SU-DHL-6 (cell line): ENCODE data around the gene ERP27.

Experiments used
- EZH2phosphoT487 ChIP-seq: fragments of 200-600 bp; sonication (generic), shearing (Covaris generic); conservative IDR thresholded peaks from 2 replicates; pipeline ENCODE4 v1.6.1; 2018; ENCODE audit warnings: mild to moderate bottlenecking, antibody characterized with exemption, low read length, moderate library complexity, mixed read lengths
- TF ChIP-seq, protein P1 (sequence below): fragments of 200-600 bp; sonication (generic); IDR thresholded peaks from one replicate; pipeline ENCODE4 v1.5.1; 2017; ENCODE audit warnings: antibody characterized with exemption, mild to moderate bottlenecking, low read length, moderate library complexity; ENCODE audit not compliant: insufficient read depth, poor library complexity, severe bottlenecking

DNA sequence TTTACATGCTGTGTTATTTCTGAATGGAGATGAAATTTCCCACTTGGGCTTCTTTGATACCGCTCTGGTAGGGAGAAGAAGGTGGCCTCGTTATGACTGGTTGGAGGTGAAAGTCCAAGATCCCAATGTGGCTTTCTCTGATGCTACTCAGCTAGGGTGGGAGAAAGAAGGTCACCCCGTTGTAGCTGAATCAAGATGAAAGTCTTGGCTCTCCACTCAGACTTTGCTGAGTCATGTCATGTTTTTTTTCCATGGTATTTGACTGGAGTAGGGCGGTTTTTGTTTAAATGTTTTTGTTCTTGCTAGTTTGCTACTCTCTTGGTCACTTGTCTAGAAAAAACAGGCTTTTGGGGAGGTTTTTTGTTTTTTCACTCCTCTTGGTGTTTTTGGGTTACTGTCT, 32.1 kb upstream of the ERP27 start:
- TF ChIP-seq, protein P1, sequence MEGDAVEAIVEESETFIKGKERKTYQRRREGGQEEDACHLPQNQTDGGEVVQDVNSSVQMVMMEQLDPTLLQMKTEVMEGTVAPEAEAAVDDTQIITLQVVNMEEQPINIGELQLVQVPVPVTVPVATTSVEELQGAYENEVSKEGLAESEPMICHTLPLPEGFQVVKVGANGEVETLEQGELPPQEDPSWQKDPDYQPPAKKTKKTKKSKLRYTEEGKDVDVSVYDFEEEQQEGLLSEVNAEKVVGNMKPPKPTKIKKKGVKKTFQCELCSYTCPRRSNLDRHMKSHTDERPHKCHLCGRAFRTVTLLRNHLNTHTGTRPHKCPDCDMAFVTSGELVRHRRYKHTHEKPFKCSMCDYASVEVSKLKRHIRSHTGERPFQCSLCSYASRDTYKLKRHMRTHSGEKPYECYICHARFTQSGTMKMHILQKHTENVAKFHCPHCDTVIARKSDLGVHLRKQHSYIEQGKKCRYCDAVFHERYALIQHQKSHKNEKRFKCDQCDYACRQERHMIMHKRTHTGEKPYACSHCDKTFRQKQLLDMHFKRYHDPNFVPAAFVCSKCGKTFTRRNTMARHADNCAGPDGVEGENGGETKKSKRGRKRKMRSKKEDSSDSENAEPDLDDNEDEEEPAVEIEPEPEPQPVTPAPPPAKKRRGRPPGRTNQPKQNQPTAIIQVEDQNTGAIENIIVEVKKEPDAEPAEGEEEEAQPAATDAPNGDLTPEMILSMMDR = no peak
- no peak for TF ChIP-seq EZH2phosphoT487
